Ishikawa (cell line): ENCODE data around the gene CHAF1A.

ENCODE experiments used
- EGR1 ChIP-seq: IDR thresholded peaks from 2 replicates; pipeline ENCODE4 v1.6.1; 2012
- EP300 ChIP-seq: IDR thresholded peaks from 2 replicates; pipeline ENCODE4 v1.6.1; 2012; ENCODE audit warnings: borderline replicate concordance
- NFIC ChIP-seq: IDR thresholded peaks from 2 replicates; pipeline ENCODE4 v1.6.1; 2012
- TF ChIP-seq, protein P1 (sequence below): IDR thresholded peaks from 2 replicates; pipeline ENCODE4 v1.6.1; 2012; ENCODE audit warnings: low read depth, mild to moderate bottlenecking

DNA sequence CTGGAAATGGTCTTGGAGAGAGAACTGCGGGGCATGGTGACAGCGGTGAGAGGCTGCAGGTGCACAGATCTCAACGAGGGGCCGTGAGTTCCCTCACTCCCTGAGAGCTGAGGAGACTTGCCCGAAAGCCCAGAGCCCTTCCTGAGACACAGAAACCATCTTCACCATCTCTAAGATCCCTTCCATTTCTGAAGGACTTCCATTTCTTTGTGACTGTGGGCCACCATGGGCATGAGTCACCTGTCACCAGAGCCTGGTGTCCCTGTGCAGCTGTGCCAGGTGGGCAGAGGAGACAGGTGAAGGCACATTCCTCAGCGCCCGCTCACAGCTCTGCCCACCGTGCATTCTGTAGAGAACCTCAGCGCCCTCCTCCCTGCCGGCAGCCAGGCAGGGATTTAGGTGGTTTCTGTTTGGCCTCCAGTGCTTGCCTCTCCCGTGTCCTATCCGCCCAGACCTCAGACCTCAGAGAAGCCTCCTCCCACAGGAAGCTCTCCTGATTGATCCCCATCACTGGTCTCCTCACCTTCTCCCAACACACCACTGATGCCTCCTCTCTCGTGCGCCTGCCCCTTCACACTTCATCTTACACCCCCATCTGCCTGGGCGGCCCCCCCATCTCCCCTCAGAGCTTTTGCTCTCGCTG is 26.3 kb upstream of the CHAF1A start:
- TF ChIP-seq, protein P1, sequence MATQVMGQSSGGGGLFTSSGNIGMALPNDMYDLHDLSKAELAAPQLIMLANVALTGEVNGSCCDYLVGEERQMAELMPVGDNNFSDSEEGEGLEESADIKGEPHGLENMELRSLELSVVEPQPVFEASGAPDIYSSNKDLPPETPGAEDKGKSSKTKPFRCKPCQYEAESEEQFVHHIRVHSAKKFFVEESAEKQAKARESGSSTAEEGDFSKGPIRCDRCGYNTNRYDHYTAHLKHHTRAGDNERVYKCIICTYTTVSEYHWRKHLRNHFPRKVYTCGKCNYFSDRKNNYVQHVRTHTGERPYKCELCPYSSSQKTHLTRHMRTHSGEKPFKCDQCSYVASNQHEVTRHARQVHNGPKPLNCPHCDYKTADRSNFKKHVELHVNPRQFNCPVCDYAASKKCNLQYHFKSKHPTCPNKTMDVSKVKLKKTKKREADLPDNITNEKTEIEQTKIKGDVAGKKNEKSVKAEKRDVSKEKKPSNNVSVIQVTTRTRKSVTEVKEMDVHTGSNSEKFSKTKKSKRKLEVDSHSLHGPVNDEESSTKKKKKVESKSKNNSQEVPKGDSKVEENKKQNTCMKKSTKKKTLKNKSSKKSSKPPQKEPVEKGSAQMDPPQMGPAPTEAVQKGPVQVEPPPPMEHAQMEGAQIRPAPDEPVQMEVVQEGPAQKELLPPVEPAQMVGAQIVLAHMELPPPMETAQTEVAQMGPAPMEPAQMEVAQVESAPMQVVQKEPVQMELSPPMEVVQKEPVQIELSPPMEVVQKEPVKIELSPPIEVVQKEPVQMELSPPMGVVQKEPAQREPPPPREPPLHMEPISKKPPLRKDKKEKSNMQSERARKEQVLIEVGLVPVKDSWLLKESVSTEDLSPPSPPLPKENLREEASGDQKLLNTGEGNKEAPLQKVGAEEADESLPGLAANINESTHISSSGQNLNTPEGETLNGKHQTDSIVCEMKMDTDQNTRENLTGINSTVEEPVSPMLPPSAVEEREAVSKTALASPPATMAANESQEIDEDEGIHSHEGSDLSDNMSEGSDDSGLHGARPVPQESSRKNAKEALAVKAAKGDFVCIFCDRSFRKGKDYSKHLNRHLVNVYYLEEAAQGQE, result no peak
- TF ChIP-seq EP300 (no peak), NFIC (no peak), EGR1 (no peak)
